ENCODE measurements around the gene C6orf62. TPM values are rescaled to one million over a fixed set of nuclear protein-coding genes. Genes with fewer than 3 reads are reported as not detected.

C6orf62 gene
- total and polyA plus RNA-seq, 2 experiments from 2014 or later, result 27.2 to 64.1 TPM

DNA sequence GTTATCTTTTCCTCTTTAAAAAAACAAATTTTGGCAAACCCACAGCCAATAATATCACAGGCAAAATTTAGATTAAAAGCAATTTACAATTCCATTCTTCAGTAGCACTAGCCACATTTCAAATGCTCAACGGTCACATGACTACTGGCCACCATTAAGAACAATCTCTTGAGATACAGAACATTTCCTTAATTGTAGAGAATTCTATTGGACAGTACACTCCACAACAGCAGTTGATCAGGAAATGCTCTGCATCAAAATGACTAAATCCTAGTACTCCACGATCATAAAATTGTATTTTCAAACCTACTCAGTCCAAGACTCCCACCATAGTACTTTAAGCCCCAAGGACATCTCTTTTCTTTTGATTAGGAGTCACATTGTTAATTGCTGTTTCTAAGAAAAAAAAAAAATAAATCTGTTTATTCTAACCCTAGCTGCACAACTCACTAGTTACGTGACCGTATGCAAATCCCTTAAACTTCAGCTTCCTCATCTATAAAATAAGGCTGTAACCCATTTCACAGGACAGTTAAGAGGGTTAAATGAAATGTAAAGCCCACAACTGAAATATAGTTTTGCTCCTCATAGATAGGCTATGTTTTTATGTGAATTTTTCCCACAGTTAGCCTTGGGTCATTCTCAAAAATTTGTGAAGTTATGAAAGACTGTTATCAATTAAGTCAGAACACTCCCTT lies 9.8 kb downstream of the C6orf62 start:
- Histone ChIP-seq H3K36me3 (replicated peaks; ENCODE audit: insufficient read depth, low read depth) (peaks cover 7% of the 10 kb centered on the region), H3K27me3 (no peaks in the 10 kb centered on the region), H2AFZ (no peak overlapping the region), H3K4me1 (ENCODE audit: insufficient read depth) (peaks cover 14% of the 10 kb centered on the region), H3K4me3 (no peak overlapping the region), H4K20me1 (ENCODE audit: insufficient read depth, poor library complexity, severe bottlenecking) (peaks cover 54% of the 10 kb centered on the region), H3K9me3 (ENCODE audit: low read depth) (no peaks in the 10 kb centered on the region), H3K9me2 (replicated peaks; ENCODE audit: insufficient read depth) (no peaks in the 10 kb centered on the region), H3K79me2 (peaks cover 52% of the 10 kb centered on the region), H3K27ac (no peak overlapping the region), H3K4me2 (no peak overlapping the region)
- DNase-seq (ENCODE audit: low spot score), result no peak
- WGBS (ENCODE audit: low lambda C conversion rate, missing lambda C conversion rate), result 93% methylated on average over 4 of the region's 4 CpGs
- TF ChIP-seq EZH2 (IDR thresholded peaks at IDR 0.05; ENCODE audit: borderline replicate concordance) (no peak), EZH2phosphoT487 (IDR thresholded peaks at IDR 0.05; ENCODE audit: low read depth, severe bottlenecking, unreplicated experiment) (no peak)
- TF ChIP-seq, protein P1, sequence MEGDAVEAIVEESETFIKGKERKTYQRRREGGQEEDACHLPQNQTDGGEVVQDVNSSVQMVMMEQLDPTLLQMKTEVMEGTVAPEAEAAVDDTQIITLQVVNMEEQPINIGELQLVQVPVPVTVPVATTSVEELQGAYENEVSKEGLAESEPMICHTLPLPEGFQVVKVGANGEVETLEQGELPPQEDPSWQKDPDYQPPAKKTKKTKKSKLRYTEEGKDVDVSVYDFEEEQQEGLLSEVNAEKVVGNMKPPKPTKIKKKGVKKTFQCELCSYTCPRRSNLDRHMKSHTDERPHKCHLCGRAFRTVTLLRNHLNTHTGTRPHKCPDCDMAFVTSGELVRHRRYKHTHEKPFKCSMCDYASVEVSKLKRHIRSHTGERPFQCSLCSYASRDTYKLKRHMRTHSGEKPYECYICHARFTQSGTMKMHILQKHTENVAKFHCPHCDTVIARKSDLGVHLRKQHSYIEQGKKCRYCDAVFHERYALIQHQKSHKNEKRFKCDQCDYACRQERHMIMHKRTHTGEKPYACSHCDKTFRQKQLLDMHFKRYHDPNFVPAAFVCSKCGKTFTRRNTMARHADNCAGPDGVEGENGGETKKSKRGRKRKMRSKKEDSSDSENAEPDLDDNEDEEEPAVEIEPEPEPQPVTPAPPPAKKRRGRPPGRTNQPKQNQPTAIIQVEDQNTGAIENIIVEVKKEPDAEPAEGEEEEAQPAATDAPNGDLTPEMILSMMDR (IDR thresholded peaks at IDR 0.05; ENCODE audit: poor library complexity), result no peak

- Histone ChIP-seq H3K4me3 (no peak overlapping the region), H3K27me3 (no peaks in the 10 kb centered on the region), H3K9me2 (replicated peaks; ENCODE audit: insufficient read depth) (no peaks in the 10 kb centered on the region), H4K20me1 (ENCODE audit: insufficient read depth, poor library complexity, severe bottlenecking) (peaks cover 53% of the 10 kb centered on the region), H3K9me3 (ENCODE audit: low read depth) (no peaks in the 10 kb centered on the region), H3K4me1 (ENCODE audit: insufficient read depth) (peaks cover 8% of the 10 kb centered on the region), H3K79me2 (peaks cover 47% of the 10 kb centered on the region), H2AFZ (no peak overlapping the region), H3K4me2 (no peak overlapping the region), H3K27ac (no peak overlapping the region), H3K36me3 (replicated peaks; ENCODE audit: insufficient read depth, low read depth) (peaks cover 7% of the 10 kb centered on the region)
- DNase-seq (ENCODE audit: low spot score), result no peak
- WGBS (ENCODE audit: low lambda C conversion rate, missing lambda C conversion rate), result 89% methylated on average over 3 of the region's 3 CpGs
- TF ChIP-seq EZH2 (IDR thresholded peaks at IDR 0.05; ENCODE audit: borderline replicate concordance) (no peak), EZH2phosphoT487 (IDR thresholded peaks at IDR 0.05; ENCODE audit: low read depth, severe bottlenecking, unreplicated experiment) (no peak)
Measured at GRCh38 chr6:24708612-24709011, 10.3 kb downstream of the C6orf62 start.

- Histone ChIP-seq H3K4me2 (no peak overlapping the region), H2AFZ (no peak overlapping the region), H3K9me2 (replicated peaks; ENCODE audit: insufficient read depth) (no peaks in the 10 kb centered on the region), H3K27me3 (no peaks in the 10 kb centered on the region), H3K36me3 (replicated peaks; ENCODE audit: insufficient read depth, low read depth) (peaks cover 7% of the 10 kb centered on the region), H3K4me3 (no peak overlapping the region), H3K4me1 (ENCODE audit: insufficient read depth) (no peaks in the 10 kb centered on the region), H3K27ac (no peak overlapping the region), H3K79me2 (peaks cover 6% of the 10 kb centered on the region), H3K9me3 (ENCODE audit: low read depth) (no peaks in the 10 kb centered on the region), H4K20me1 (ENCODE audit: insufficient read depth, poor library complexity, severe bottlenecking) (peaks cover 12% of the 10 kb centered on the region)
- DNase-seq (ENCODE audit: low spot score), result no peak
- no peak for TF ChIP-seq EZH2phosphoT487 (IDR thresholded peaks at IDR 0.05; ENCODE audit: low read depth, severe bottlenecking, unreplicated experiment)
Measured at GRCh38 chr6:24704468-24704867, 14.5 kb downstream of the C6orf62 start.

DNA sequence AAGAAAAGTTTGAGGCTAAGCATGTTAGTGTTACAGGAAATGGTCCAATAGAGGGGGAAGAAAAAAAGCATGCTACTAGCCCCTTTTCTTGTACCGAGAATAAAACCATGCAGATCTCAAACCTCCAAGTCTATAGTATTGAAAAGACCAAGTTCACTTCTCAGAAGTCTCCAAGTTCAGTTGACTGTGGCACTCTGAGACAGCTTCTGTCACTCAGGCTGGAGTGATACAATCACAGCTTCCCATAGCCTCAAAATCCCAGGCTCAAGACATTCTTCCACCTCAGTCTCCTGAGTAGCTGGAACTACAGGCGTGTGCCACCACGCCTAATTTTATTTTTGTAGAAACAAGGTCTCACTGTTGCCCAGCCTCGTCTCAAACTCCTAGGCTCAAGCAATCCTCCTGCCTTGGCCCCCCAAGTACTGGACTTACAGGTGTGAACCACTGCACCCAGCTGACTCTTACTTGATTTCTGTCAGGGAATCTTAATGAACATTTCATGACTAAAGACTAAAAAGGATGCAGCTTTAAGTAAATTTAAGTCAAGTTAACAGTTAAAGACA lies 16.2 kb downstream of the C6orf62 start:
- Histone ChIP-seq H3K9me3 (ENCODE audit: low read depth) (no peaks in the 10 kb centered on the region), H3K27me3 (no peaks in the 10 kb centered on the region), H3K4me1 (ENCODE audit: insufficient read depth) (no peaks in the 10 kb centered on the region), H2AFZ (no peak overlapping the region), H3K36me3 (replicated peaks; ENCODE audit: insufficient read depth, low read depth) (peaks cover 7% of the 10 kb centered on the region), H3K27ac (peak overlapping the region; percentile 11), H4K20me1 (ENCODE audit: insufficient read depth, poor library complexity, severe bottlenecking) (peaks cover 5% of the 10 kb centered on the region), H3K9me2 (replicated peaks; ENCODE audit: insufficient read depth) (no peaks in the 10 kb centered on the region), H3K79me2 (no peaks in the 10 kb centered on the region), H3K4me3 (no peak overlapping the region), H3K4me2 (no peak overlapping the region)
- TF ChIP-seq, protein P1 (IDR thresholded peaks at IDR 0.05; ENCODE audit: poor library complexity), result no peak
- TF ChIP-seq EZH2 (IDR thresholded peaks at IDR 0.05; ENCODE audit: borderline replicate concordance) (no peak), EZH2phosphoT487 (IDR thresholded peaks at IDR 0.05; ENCODE audit: low read depth, severe bottlenecking, unreplicated experiment) (no peak)
- WGBS (ENCODE audit: low lambda C conversion rate, missing lambda C conversion rate), result 90% methylated on average over 4 of the region's 4 CpGs
- DNase-seq (ENCODE audit: low spot score), result no peak
